GM19452 (cell line): Measurements from ENCODE around the gene IP6K3.

ENCODE experiments used
- ATAC-seq: cut with Tn5 transposase; IDR thresholded peaks from one replicate; pipeline ENCODE4 v1.9.1; 2021; ENCODE audit not compliant: unreplicated experiment

The IP6K3 gene

GRCh38 chr6:33709605-33710295 lies 37.0 kb downstream of the IP6K3 start:
- no peak for ATAC-seq

GRCh38 chr6:33708516-33709204 lies 38.0 kb downstream of the IP6K3 start:
- ATAC-seq: no peak

- ATAC-seq: no peak
Observed at GRCh38 chr6:33707771-33708170, 38.9 kb downstream of the IP6K3 start.

GRCh38 chr6:33705955-33706725 lies 40.6 kb downstream of the IP6K3 start:
- ATAC-seq: no peak

- ATAC-seq: no peak
Observed at GRCh38 chr6:33705268-33705885, 41.3 kb downstream of the IP6K3 start.

GRCh38 chr6:33704215-33705066 lies 42.3 kb downstream of the IP6K3 start:
- ATAC-seq: no peak

- no peak for ATAC-seq
Observed at GRCh38 chr6:33702345-33702977, 44.2 kb downstream of the IP6K3 start.

- peak; percentile 62 for ATAC-seq
Observed at GRCh38 chr6:33700391-33701050, 46.2 kb downstream of the IP6K3 start.

- no peak for ATAC-seq
Observed at GRCh38 chr6:33699739-33700138, 47.0 kb downstream of the IP6K3 start.

GRCh38 chr6:33699131-33699530 lies 47.6 kb downstream of the IP6K3 start:
- no peak for ATAC-seq

GRCh38 chr6:33698494-33698893 lies 48.2 kb downstream of the IP6K3 start:
- no peak for ATAC-seq

- no peak for ATAC-seq
Observed at GRCh38 chr6:33697845-33698244, 48.9 kb downstream of the IP6K3 start.

- ATAC-seq: no peak
Observed at GRCh38 chr6:33696548-33697518, 49.9 kb downstream of the IP6K3 start.

GRCh38 chr6:33696076-33696475 lies 50.6 kb downstream of the IP6K3 start:
- ATAC-seq: no peak

- no peak for ATAC-seq
Observed at GRCh38 chr6:33695451-33695887, 51.2 kb downstream of the IP6K3 start.

- no peak for ATAC-seq
Observed at GRCh38 chr6:33694977-33695376, 51.7 kb downstream of the IP6K3 start.

- no peak for ATAC-seq
Observed at GRCh38 chr6:33694401-33694931, 52.2 kb downstream of the IP6K3 start.
